GM18498 (cell line): ENCODE measurements around the gene CEP170B.
"Not testable (repeated sequence)": the region's sequence is repeated elsewhere in the genome, so short reads cannot be mapped to it uniquely, and the experiment has no call there.

Experiments used
- ATAC-seq: cut with Tn5 transposase; IDR thresholded peaks from one replicate; pipeline ENCODE4 v1.9.1; 2021; ENCODE audit warnings: mild to moderate bottlenecking, moderate library complexity; ENCODE audit not compliant: unreplicated experiment

The CEP170B gene

DNA sequence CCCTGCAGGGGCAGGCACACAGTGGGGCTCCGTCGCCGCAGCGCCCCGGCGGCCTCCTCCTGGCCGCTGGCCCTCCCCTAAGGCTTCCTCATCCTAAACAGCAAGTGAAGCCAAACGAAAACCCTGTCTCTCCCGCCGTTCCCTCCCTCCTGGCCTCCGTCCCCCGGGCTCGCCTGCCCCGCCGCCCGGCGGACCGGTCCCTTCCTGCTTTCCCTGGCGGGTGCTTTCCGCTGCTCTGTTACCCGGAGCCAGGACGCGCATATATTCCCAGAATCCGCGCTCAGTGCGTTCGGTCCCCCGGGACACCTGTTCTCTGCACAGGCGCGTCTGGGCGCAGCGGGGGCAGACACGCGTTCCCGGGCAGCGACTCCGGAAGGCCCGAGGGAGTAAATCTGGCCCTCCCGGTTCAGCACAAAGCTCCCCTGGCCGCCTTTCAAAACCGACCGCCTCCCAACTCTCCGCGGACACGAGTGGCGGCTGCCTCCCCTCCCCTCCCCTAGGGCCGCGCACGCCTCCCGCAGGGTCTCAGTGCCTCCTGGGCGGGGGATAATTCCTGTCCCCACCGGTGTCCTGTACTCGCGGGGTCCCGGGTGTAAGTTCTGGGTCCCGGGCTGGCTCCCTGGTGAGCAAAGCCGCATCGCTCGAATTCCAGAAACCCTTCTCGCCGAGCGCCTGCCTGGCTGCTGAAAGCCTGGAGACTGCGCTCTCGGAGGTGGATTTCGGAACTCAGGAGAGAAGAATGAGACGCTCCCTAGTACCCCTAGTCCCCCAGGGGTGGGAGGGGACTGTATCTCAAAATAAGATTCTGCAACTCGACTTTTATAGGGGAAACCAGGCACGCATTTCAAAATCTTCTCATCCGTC, 21.4 kb upstream of the CEP170B start:
- no peak for ATAC-seq

DNA sequence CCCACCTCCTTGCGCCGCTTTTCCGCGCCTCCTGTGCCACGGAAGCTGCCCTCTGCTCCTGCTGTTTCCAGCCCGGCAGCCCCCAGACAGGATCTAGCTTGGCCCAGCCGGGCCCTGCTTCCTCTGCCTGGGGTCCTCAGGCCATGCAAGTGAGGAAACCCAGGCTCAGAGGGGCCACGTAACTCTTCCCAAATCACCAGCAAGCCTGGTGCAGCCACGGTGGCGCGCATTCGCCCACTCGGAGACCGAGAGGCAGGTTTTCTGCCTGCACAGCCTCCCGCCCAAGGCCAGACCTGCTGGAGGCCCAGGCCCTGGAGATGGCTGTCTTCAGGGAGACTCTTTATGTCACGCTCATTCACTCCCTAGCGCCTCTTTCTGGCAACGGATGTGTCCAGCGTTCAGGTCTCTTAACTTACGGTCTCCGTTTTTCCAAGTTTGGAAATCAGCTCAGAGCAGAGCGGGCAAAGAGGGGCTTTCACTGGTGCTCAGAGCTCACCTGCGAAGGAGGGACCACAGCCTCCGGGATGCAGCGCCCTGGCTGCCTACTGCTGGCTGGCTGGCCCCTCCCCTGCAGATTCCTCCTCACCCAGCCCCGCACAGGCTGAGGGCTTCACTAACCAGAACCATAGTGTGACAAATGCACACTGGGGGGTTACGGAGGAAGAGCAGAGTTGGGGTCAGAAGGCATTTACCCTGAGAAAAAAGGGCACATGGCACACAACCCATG, 20.6 kb upstream of the CEP170B start:
- ATAC-seq, result no peak

DNA sequence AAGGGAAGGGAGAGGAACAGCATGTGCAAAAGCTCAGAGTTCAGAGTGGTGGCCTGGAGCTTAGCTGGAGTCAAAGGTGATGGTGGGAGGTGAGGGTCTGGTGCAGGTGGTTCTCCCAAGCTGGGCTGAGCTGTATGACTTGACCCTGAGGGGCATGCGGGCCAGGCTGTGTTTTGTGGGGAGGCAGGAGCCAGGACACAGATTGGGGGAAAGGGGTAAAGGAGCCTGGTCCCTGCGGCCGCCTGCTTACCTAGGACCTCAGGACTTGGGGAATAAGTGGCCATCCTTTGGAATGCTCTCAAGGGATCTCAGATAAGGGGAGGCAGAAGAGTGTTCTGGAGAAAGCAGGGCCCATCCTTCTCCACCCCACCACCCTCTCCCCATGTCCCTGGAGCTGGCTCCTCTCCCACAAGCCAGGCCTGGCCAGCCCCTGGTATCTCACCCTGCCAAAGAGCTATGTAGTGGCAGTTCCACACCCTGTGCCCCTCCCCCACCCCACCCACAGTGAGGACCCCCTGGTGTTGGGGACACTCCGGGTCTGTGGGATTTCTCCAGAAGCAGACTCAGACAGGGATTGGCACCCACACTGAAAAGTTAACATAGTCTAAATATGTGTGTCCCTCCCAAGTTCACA, 19.9 kb upstream of the CEP170B start:
- no peak for ATAC-seq

DNA sequence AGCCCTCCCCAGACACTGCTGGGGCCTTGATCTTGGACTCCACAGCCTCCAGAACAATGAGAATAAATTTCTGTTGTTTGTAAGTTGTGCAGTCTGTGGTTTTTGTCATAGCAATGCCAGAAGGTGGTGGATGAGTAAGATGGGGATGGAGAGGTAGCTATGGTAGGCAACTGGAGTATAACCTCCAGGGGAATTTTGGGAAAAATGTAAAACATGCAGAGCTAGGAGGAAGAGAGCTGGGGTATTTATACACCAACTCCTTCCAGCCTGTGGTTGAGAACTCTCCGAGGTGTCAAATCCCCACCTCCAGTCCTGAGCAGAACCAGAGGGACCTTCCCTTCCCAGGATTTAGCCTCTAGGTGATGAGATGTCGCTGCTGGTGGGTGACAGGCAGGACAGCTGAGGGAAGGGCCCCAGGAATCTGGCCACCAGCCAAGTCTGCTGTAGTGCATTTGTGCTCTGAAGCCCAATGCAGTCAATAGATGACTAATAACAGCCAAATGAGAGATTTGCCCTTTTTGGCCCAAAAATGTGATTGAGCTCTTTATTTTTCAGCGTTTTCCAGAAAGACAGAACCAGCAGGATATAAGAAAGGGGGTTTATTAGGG, 19.1 kb upstream of the CEP170B start:
- ATAC-seq, result no peak

DNA sequence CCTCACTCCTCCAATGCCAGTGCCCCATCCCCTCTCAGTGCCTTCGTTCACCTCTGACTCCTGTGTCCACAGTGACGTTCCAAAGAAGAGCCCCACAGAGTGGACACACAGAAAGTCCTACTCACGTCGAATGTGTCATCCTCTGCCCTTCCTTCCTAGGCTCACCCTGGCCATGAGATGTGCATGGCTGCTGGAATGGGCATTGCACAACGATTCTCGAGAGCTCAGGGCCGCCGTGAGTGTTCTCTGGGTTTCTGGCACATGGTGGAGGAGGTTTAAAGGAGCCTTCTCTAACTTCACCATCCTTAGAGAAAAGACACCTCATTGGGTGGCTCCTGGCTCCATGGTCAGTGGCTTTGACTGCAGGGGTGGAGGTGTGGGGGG, 12.8 kb upstream of the CEP170B start:
- ATAC-seq, result no peak

DNA sequence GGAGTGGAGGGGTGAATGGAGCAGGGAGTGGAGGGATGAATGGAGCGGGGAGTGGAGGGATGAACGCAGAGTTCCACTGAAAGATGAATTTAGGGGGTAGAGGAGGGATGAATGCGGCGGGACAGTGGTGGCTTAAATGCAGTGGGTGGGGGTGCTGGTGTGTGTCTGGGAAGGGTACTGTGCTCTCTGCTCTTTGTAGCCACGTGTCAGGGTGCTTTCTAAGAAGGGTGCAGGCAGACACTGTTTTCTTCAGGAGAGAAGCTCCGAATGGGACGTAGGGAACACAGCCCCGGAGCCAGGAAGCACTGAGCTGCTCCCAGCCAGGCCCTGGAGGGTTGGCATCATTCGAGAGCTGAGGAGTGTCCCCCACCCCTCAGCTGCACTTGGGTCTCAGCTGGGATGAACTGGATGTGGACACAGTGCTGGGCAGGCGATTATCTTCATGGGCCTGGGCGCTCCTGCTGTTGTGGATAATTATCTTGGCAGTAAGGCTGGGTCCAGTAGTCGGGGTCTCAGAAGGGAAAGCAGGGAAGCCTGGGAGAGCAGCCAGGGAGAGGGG, 9.5 kb upstream of the CEP170B start:
- ATAC-seq, result no peak

DNA sequence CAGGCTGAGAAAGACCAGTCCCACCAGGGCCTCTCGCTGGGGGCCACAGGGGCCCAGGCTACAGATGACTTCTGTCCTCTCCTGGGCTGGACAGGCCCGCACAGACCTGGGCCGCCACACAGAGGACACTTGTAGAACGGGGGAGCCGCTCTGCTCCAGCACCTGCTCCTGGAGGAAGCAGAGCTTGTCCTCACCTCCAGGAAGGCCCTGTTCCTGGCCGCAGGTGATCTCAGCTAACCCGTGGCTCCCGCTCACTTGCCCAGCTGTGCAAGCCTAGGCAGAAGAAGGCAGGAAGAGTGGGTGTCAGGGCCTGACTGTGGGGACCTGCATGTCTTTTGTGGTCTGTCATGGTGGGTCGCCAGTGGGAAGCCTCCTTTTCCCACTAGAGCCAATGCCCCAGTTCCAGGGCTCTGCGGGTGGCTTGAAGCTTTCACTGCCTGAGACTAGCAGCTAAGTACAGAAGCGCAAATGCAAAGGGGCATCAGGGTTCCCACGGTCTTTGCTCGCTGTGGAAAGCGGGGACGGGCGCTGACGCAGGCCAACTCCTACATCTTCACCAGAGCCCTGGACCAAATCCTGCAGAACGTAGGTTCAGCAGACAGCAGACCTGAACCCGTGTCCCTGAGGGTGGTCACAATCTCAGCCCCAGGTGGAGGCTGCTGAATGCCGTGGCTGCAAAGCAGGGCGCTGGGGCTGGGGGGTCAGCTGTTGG, 8.8 kb upstream of the CEP170B start:
- ATAC-seq, result no peak

DNA sequence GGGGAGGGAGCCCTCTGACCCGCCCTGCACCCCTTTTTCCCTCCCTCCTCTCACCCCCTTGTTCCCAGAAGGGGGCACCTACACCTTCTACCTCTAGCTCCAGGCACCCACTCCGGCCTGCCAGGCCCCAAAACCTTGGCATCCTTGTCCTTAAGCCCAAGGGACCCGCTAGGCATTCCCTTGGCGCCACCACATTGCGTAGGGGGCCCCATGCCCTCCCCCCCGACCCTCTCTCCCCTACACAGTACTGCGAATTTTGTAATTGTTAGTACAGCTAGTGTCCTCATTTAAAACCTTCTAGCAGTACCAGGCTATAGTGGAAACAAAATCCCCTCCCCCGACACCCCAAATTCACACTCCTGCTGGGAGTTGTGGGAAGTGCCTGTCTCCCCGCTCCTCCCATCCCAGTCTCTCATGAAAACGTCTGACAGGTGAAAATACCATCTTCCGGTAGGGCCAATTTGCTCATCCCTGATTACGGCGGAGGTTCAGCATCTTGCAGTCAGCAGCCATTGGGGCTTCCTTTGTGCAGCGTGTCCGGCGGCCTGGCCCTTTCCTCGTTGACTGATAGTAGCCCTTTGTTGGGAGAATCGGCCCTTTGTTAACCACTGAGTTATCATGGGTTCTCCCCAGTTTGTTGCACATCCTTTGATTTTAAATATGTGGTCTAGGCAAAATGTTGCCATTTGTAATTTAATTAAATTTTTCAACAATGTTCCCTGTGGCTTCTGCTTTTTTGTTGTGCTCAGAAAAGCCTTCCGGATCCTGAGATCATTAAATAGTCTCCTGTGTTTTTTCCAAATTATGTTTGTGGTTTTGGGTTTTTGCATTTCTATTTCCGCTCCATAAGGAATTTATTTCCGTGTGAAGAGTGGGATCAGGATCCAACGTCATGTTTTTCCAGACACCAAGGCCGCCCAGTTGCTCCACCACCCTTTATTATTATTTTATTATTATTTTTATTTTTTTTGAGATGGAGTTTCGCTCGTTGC, 7.9 kb upstream of the CEP170B start:
- no peak for ATAC-seq

DNA sequence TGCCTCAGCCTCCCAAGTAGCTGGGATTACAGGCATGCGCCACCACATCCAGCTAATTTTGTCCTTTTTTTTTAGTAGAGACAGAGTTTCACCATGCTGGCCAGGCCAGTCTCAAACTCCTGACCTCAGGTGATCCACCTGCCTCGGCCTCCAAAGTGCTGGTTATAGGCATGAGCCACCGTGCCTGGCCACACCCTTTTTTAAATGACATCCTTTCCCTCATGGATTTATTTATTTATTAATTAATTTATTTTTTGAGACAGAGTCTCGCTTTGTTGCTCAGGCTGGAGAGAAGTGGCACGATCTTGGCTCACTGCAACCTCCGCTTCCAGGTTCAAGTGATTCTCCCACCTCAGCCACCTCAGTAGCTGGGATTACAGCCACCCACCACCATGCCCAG, 7.1 kb upstream of the CEP170B start:
- not testable (repeated sequence) for ATAC-seq

DNA sequence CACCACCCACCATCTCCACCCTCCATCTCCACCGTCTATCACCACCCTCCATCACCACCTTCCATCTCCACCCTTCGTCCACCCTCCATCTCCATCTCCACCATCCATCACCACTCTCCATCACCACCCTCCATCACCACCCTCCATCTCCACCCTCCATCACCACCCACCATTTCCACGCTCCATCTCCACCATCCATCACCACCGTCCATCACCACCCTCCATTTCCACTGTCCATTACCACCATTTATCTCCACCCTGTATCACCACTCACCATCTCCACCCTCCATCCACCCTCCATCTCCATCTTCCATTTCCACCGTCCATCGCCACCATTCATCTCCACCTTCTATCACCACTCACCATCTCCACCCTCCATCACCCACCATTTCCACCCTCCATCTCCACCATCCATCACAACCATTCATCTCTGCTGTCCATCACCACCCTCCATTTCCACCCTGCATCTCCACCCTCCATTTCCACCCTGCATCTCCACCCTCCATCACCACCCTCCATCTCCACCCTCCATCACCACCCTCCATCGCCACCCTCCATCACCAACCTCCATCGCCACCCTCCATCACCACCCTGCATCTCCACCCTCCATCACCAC, 6.1 kb upstream of the CEP170B start:
- no peak for ATAC-seq

DNA sequence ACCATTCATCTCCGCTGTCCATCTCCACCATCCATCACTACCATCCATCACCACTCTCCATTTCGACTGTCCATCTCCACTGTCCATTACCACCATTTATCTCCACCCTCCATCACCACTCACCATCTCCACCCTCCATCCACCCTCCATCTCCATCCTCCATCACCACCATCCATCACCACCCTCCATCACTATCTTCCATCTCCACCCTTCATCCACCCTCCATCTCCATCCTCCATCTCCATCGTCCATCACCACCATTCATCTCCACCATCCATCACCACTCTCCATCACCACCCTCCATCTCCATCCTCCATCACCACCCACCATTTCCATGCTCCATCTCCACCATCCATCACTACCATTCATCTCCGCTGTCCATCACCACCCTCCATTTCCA, 5.2 kb upstream of the CEP170B start:
- no peak for ATAC-seq

DNA sequence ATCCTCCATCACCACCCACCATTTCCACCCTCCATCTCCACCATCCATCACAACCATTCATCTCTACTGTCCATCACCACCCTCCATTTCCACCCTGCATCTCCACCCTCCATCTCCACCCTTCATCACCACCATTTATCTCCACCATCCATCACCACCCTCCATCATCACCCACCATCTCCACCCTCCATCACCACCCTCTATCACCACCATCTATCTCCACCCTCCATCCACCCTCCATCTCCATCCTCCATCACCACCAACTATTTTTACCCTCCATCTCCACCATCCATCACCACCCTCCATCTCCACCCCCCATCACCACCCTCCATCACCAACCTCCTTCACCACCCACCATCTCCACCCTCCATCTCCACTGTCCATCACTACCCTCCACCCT, 4.7 kb upstream of the CEP170B start:
- no peak for ATAC-seq

DNA sequence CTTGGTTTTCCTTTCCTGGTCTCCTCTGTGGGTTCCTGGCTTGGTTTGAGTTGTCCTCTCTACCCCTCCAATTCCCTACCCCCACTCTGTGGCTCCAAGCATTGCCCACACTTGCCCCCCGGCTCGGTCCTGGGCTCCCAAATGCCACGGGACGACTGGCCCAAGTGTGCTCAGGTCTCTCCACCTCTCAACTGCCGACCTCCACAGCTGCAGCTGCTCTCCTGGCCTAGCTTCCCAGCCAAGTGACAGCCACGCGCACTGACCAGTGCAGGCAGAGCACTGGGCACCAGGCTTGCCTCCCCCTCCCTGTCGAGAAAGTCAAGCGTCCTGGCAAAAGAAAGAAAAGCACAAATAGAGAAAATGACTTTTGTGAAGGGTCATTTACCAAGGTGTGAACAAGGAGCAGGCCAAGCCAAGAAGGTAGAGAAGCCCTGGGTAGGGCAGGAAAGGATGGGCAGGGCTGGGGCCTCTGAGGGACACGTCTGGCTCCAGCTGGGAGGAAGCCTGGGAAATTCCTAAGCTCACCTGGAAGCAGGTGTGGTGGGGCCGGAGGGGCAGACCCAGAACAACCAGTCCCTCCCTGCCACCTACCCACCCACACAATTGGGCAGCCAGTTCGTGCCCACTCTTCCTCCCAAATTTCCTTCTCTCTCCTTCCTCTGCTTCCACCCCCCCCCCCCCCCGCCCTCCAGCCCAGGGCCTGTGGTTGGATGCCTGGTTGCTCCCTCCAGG, 1.8 kb upstream of the CEP170B start:
- ATAC-seq, result no peak

DNA sequence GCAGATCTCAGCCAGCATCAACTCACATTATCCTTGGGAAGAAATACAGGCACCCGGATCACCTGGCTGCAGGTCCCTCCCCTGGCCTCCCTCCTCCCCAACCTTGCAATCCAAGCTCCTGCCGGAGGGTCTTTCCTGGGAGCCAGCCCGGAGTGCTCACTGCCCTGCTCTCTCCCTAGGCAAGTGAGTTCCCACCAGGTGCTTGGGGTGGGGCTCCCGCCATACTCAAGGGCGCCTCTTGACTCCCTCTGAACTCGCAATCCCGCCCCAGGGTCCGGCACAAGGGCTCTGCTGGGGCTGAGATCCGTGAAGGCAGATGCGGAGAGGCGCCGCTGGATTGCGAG, 1.2 kb upstream of the CEP170B start:
- ATAC-seq, result no peak

DNA sequence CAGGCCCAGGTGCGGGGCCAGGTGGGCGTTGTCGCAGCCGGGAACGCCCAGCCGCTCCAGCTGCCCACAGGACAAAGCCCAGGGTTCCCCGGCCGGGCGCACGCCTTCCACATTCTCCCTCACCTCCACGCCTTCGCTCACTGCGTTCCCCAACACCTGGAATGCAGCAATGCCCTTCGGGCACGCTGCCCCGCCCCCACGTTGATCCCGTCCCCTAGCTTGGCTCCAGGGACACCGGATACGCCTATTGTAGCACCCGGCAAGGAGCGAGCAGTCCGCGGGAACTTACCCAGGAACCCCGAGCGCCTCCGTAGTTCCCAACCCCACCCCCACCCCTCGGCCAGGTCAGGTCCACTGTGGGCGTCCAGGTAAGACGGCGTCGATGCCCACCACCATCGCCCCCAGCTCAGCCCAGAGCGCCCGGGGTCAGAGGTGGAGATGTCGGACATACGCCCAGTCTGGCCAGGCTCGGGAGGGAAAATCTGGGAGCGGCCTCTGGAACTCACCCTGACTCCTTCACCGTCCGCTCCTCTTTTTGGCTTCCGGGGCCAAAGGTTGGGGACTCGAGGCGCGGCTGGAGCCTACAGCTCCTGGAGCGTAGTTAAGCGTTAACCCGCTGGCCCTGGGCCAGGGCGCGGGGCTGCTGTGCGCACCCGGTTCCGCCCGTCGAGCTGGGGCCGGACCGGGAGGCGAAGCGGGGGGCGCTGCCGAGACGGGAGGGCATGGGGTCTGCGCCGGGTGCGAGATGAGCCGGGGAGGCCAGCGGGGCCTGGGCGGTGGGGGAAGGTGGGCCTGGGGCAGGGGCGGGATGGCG, 594 bp upstream of the CEP170B start:
- ATAC-seq, result no peak

DNA sequence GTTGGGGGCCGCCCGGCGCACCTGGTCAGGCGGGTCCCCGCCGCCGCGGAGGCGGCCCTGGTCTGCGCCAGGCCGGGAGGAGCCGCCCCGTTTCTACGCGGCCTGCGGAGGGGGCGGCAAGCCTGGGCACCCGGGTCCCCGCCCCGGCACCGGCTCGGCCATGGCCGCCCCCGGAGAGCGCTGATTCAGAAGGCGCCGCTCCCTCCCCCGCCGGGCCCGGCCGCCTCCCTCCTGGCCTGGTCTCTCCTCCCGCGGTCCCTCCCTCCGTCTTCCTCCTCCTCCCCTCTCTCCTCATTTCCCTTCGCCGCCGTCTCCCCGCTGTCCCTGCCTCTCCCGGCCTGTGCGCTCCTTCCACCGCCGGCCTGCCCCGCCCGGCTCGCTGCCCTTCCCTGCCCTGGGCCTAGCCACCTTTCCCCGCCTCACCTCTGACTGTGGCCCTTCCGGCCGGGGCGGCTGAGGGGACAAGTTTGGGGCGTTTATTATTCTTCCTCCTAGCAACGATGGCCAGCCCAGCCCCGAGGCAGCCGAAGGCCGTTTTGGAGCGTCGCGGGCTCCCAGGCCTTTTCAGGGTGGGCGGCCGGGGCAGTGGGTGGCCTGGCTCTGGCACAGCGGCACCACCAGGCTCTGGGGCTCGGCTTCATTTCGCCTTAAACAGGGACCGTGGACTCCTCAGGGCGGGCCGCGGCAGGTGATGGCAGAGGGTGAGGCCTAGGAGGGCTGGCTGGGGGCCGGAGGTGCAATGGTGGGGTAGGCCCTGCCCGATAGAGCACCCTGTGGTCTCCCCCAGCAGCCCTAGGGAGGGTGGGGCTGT, 768 bp downstream of the CEP170B start:
- ATAC-seq, result no peak
